AG08395 (cell line): Measurements from ENCODE around the gene RGP1.

Experiments used
- DNase-seq: peaks from one replicate; pipeline ENCODE4 v3.0.0; 2012; ENCODE audit warnings: mixed read lengths, low spot score

RGP1 gene

GRCh38 chr9:35748858-35749514 is at the start of gene RGP1, which contains the start of gene GBA2:
Gene RGP1 (plus strand): TSS chr9:35749287. CDS start chr9:35749756, 469 bp downstream.
Gene GBA2 (minus strand): TSS chr9:35749228. CDS start chr9:35748704, 524 bp downstream.
- peak; percentile 79 for DNase-seq

GRCh38 chr9:35700031-35700430 is 49.1 kb upstream of the RGP1 start:
- no peak for DNase-seq

DNA sequence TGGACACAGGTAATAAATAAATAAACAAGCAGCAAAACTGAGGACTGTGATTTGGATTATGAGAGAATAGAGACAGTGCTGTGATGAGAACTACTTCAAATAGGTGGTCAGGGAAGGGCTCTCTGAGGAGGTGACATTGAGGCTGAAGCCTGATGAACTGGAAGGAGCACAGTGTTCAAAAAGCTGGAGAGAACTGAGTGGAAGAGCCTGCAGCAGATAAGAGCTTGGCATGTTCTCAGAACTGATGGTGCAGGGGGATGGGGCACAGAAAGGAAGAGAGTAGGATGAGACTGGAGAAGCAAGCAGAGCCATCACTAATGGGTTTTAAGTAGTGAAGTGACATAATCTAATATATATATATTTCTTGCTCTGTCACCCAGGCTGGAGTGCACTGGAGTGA is 48.1 kb upstream of the RGP1 start:
- no peak for DNase-seq

GRCh38 chr9:35702696-35703095 is 46.4 kb upstream of the RGP1 start:
- no peak for DNase-seq

DNA sequence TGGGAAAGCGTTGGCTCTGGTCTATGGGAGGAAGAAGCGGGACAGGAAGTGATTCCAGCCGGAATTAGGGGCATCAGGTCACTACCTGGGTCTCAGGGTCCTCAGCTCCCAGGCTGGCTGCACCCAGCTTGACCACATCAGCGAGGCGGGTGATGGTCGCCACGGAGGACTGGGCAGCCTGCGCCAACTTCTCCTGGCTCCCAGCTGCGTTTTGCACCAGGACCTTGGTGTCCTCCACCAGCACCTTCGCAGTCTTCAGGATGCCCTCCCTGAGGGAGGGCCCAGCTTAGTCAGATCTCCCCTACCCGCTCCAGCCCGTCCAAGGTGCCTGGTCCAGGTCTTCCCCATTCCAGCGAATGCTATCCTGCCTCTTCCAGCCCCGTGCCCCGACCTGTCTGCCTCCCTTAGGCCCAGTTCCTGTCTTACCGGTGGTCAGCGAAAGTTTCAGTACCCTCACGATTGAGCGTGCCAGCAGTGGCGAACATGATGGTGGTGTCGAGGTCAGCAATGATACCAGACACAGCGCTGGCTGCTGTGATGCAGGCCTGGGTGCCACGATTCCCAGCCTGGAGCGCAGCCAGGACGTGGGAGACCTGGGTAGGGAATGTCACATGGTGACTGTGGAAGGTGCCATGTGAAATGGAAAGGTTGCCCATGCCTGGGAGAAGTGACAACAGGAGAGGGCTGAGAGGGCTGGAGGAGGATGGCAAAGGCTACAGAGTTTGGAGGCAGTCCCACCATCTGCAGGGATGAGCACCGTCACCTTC is 45.0 kb upstream of the RGP1 start:
- no peak for DNase-seq

GRCh38 chr9:35705372-35705771 is 43.7 kb upstream of the RGP1 start:
- no peak for DNase-seq

DNA sequence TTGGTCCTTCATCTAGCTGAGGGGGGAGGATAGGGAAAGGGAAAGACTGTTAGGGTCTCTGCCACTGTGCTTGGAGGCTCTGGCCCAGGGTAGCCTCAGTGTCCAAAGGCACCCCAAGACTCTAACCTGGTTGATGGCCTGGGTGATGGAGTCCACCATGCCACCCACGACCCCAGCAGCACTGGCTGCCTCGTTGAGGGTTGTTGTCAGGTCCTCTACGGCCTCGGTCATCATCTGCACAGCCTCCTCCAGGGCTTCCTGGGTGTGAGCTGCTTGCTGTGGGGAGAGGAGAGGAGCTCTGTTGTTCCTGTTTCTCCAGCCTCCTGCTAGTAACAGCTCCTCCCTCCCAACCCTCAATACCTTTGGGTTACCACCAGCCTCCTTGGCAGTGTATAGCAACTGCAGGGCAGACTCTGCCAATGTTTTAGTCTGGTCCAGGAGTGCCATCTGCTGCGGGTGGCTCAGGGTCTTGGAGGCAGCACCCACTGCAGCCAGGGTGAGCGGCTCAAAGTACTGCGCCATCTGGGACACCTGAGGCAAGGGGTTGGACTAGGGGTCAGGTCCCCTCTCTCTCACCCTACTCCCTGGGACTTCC is 43.2 kb upstream of the RGP1 start:
- no peak for DNase-seq

DNA sequence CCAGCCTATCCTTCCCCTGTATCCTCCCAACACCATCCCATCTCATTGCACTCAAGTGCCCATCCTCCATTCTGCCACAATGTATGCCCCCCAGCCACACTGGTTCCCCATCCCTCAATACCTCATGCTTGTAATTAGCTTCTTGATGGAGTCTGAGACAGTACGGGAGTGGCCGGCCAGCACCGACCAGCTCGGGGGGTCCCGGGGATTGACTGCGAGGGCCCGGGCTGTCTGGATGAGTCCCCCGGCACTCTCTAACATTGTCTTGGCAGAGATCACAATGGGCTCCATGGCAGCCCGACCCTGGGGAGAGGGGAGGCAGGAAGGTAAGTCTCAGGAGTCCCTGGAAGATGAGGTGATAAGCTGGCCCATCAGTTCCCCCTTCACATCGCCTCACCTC is 42.1 kb upstream of the RGP1 start:
- DNase-seq, result no peak

DNA sequence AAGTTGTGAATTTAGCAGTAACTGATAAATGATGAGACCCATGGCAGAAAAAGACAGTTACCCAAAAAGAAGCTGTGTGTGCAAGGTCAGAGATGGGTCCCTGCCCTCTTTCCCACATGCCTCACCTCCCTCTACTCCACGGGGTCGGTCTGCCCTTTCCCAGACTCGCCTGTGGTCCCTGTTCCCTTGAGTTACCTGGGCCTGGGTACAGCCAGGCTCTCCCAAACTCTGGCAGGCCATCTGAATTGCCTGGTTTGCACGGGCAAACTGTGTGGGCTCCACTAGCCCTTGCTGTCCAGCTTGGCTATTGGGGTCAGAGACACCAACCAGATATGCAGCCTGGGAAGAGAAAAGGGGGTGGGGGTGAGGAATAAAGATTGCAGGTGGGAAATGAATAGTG is 40.9 kb upstream of the RGP1 start:
- no peak for DNase-seq

- DNase-seq, result no peak
Measured at GRCh38 chr9:35710818-35711500, 38.1 kb upstream of the RGP1 start.

DNA sequence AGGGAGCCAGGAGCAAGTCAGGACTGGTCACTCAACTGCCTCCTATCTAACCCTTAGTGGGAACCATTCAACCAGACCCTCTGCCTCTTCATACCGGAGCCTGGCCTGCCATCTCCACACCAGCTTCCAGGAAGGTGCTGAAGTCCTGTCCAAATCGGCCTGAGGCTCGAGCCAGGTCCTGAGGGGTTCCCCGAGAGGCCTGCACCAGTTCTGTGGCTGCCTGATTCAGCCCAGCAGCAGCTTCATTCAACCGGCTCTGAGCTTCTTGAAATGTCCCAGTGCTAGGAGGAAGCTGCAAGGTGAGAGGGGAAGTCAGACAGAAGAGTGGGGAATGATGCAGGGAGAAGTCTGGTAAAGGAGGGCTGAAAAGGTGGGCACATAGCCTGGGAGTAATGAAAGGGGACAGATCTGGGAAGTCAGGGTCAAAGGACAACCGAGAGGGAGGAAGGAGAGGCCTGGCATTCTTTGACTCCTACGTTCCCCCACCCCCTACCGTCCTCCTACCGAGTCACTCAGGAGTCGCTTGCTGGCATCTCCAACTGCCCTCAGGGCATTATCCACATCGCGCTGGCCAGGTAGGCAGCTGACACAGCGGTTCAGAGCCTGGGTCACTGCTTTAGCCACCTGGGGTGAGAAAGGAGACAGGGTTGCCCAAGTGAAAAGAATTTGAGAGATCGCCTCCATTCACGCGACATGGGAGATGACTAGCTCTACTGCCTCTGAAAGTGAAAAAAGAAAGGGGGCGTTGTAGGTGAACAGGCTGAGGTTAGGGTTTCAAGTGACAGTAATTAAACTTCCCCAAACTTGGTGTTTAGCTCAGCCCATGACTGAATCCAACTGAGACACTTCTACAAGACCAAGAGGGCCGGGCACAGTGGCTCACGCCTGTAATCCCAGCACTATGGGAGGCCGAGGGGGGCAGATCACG is 37.3 kb upstream of the RGP1 start:
- DNase-seq, result no peak

GRCh38 chr9:35712762-35713400 is 36.2 kb upstream of the RGP1 start:
- no peak for DNase-seq

- no peak for DNase-seq
Measured at GRCh38 chr9:35713578-35713977, 35.5 kb upstream of the RGP1 start.

DNA sequence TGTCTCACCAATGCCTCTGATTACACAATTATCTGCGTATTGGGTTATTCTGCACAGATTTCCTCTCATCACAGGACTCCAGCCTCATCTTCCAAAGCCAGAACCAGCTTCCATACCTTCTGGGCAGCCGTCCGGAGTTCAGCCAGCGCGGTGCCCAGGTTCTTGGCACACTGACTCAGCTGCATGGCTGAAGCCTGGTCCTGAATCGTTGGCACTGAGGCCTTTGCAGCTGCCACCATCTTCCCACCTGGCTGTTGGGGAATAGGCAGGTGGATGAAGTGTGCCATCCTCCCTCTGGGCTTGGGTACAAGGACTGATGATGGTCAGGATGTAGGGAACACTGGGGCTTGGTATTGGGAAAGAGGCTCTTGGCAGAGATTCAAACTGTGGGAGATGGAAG is 35.0 kb upstream of the RGP1 start:
- DNase-seq, result no peak

DNA sequence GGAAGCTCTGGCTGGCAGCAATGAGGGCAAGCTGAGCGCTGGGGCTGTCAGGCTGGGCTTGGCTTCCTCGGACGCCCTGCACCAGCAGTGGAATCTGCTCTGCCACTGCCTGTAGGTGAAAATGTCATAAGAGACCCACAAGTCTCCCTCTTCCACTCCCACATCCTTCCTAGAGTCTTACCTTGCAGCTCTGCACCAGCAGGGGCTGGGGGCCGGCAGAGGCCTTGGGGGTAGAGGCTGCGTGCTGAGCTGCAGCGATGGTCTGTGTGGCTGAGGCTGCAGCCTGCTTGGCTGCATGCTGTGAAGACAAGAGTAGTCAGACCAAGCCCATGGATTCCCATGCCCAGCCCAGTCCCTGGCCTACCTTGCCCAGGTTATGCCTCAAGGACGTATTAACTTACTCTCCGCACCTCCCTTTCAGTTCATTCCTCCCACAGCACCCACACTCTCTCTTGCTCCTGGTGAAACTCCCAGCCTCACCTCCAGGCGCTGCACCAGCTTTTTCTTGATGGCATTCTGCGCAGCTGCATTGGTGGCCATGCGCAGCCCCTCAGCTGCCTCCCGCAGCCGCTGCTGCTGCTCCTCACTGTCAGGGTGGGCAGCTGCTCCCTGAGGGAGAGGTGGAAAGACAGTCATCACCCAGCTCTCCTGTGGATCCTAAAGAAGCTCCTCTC is 34.4 kb upstream of the RGP1 start:
- no peak for DNase-seq

- DNase-seq, result no peak
Measured at GRCh38 chr9:35716230-35716629, 32.9 kb upstream of the RGP1 start.

DNA sequence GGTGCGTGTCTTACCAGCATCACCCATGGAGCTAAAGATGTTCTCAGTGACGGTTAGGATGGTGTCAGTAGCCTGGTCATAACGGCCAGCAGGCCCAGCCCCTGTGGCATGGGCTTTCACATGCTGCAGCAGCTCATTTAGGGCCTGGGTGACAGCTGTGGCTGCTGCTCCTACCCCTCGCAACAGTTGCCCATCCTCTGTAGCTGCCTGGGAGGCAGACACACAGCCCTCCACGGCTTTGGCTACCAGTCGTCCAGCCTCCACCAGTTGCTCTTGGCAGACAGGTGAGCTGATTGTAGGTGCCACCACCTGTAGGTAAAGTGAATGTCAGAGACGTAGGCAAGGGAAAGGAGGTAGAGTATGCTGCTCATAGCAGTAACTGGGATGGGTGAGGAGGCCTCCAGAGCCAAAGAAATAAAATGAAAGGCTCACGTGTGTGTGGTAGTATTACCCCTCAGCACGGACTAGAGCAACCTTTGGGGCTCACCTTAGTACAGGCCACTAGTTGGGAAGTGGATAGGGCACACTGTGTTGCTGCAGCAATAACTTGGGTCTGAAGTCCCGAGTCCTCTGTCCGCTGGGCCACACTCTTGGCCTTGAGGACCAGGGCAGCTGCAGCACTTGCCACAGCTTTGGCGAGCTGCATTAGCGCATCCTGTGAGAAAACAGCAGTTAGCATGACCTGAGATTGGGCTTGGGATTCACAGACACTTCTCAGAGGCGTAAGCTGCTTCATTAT is 31.8 kb upstream of the RGP1 start:
- DNase-seq, result no peak

- no peak for DNase-seq
Measured at GRCh38 chr9:35718721-35719511, 30.2 kb upstream of the RGP1 start.

GRCh38 chr9:35719546-35719945 is 29.5 kb upstream of the RGP1 start:
- no peak for DNase-seq
